ENCODE results near the gene PRAC2. TPM values are rescaled to one million over a fixed set of nuclear protein-coding genes. Genes with fewer than 3 reads are reported as not detected.

PRAC2 gene
- total RNA-seq, 1 experiment from 2014 or later: not detected

GRCh38 chr17:48725288-48726064, 2.5 kb downstream of the PRAC2 start:
- intact Hi-C loops (cut with micrococcal nuclease; ENCODE audit: unreplicated experiment): loop anchor here (2.0 kb wide), 1 partner anchor 47 kb away; no protein-coding TSS in a partner anchor
- DNase-seq: no peak
- Mint-ChIP-seq H3K9me3 (ENCODE audit: low read depth, unreplicated experiment) (no peaks in the 10 kb centered on the region), H3K27ac (ENCODE audit: unreplicated experiment) (no peak overlapping the region), H3K4me1 (ENCODE audit: low read depth, unreplicated experiment) (peaks cover 21% of the 10 kb centered on the region), H3K36me3 (ENCODE audit: insufficient read depth, unreplicated experiment) (peaks cover 14% of the 10 kb centered on the region), H3K4me3 (ENCODE audit: low read depth, unreplicated experiment) (no peak overlapping the region), H3K27me3 (ENCODE audit: unreplicated experiment) (peaks cover 56% of the 10 kb centered on the region)
- CTCF ChIA-PET: interaction anchor here (0.7 to 3.9 kb wide), 10 partner anchors 9 to 376 kb away, joined by 3 to 82 read pairs (median 11); no protein-coding TSS in a partner anchor
- TF ChIP-seq CTCF (IDR thresholded peaks at IDR 0.05; ENCODE audit: unreplicated experiment): no peak
- no TSS peak for BruUV-seq (replicated peaks)

GRCh38 chr17:48726114-48726915, 3.3 kb downstream of the PRAC2 start:
- TF ChIP-seq CTCF (IDR thresholded peaks at IDR 0.05; ENCODE audit: unreplicated experiment): no peak
- DNase-seq: no peak

GRCh38 chr17:48726916-48727286, 3.9 kb downstream of the PRAC2 start:
- no peak for TF ChIP-seq CTCF (IDR thresholded peaks at IDR 0.05; ENCODE audit: unreplicated experiment)
- H3K36me3 Mint-ChIP-seq (ENCODE audit: insufficient read depth, unreplicated experiment): peaks cover 14% of the 10 kb centered on the region
- H3K4me3 Mint-ChIP-seq (ENCODE audit: low read depth, unreplicated experiment): no peak overlapping the region
- no peaks in the 10 kb centered on the region for H3K9me3 Mint-ChIP-seq (ENCODE audit: low read depth, unreplicated experiment)
- H3K27me3 Mint-ChIP-seq (ENCODE audit: unreplicated experiment): peaks cover 62% of the 10 kb centered on the region
- no peak overlapping the region for H3K27ac Mint-ChIP-seq (ENCODE audit: unreplicated experiment)
- BruUV-seq (replicated peaks): no TSS peak
- intact Hi-C loops (cut with micrococcal nuclease; ENCODE audit: unreplicated experiment): no loop called here
- no peak for DNase-seq
- peaks cover 21% of the 10 kb centered on the region for H3K4me1 Mint-ChIP-seq (ENCODE audit: low read depth, unreplicated experiment)
- CTCF ChIA-PET: interaction anchor here (1.2 to 3.9 kb wide), 2 partner anchors 64 to 153 kb away, joined by 3 to 82 read pairs; no protein-coding TSS in a partner anchor

More at GRCh38 chr17:48726114-48726915, 3.3 kb downstream of the PRAC2 start:
- BruUV-seq (replicated peaks): no TSS peak
- Mint-ChIP-seq H3K4me3 (ENCODE audit: low read depth, unreplicated experiment) (no peak overlapping the region), H3K36me3 (ENCODE audit: insufficient read depth, unreplicated experiment) (peaks cover 14% of the 10 kb centered on the region), H3K9me3 (ENCODE audit: low read depth, unreplicated experiment) (no peaks in the 10 kb centered on the region), H3K4me1 (ENCODE audit: low read depth, unreplicated experiment) (peaks cover 21% of the 10 kb centered on the region), H3K27me3 (ENCODE audit: unreplicated experiment) (peaks cover 60% of the 10 kb centered on the region), H3K27ac (ENCODE audit: unreplicated experiment) (no peak overlapping the region)
- CTCF ChIA-PET: interaction anchor here (1.2 to 3.9 kb wide), 3 partner anchors 65 to 158 kb away, joined by 3 to 82 read pairs (median 4); no protein-coding TSS in a partner anchor
- intact Hi-C loops (cut with micrococcal nuclease; ENCODE audit: unreplicated experiment): no loop called here

GRCh38 chr17:48727415-48728175, 4.6 kb downstream of the PRAC2 start:
- no peak for DNase-seq

More at GRCh38 chr17:48727415-48728175, 4.6 kb downstream of the PRAC2 start:
- H3K36me3 Mint-ChIP-seq (ENCODE audit: insufficient read depth, unreplicated experiment): peaks cover 14% of the 10 kb centered on the region
- no peaks in the 10 kb centered on the region for H3K9me3 Mint-ChIP-seq (ENCODE audit: low read depth, unreplicated experiment)
- H3K27me3 Mint-ChIP-seq (ENCODE audit: unreplicated experiment): peaks cover 69% of the 10 kb centered on the region
- no peak for TF ChIP-seq CTCF (IDR thresholded peaks at IDR 0.05; ENCODE audit: unreplicated experiment)
- BruUV-seq (replicated peaks): no TSS peak
- intact Hi-C loops (cut with micrococcal nuclease; ENCODE audit: unreplicated experiment): loop anchor here (1.0 kb wide), 1 partner anchor 151 kb away; no protein-coding TSS in a partner anchor
- H3K4me3 Mint-ChIP-seq (ENCODE audit: low read depth, unreplicated experiment): peak overlapping the region; percentile 70
- H3K4me1 Mint-ChIP-seq (ENCODE audit: low read depth, unreplicated experiment): peaks cover 21% of the 10 kb centered on the region
- peak overlapping the region; percentile 57 for H3K27ac Mint-ChIP-seq (ENCODE audit: unreplicated experiment)
- CTCF ChIA-PET: interaction anchor here (1.0 to 2.2 kb wide), 5 partner anchors 11 to 305 kb away, joined by 3 to 14 read pairs (median 8); no protein-coding TSS in a partner anchor

All from Calu3 (cell line).